Hematopoietic multipotent progenitor cell treated with erythropoietin and hydrocortisone succinate and interleukin-3 and kit ligand, for 8 days (in vitro differentiated cells): ENCODE results near the gene SPATA45.
A peak's percentile ranks its signal among the peaks of the same experiment; 100 is the strongest.

Source experiments
- DNase-seq: peaks from one replicate; pipeline ENCODE4 v3.0.0-alpha.2; 2015

SPATA45 gene

GRCh38 chr1:212827831-212828278 is 19.6 kb downstream of the SPATA45 start:
- no peak for DNase-seq

- no peak for DNase-seq
These were observed 20.2 kb downstream of the SPATA45 start for GRCh38 chr1:212827171-212827776.

- no peak for DNase-seq
These were observed 21.5 kb downstream of the SPATA45 start for GRCh38 chr1:212825798-212826452.

- DNase-seq: no peak
These were observed 23.2 kb downstream of the SPATA45 start for GRCh38 chr1:212824201-212824600.

- DNase-seq: no peak
These were observed 24.5 kb downstream of the SPATA45 start for GRCh38 chr1:212822956-212823355.

- DNase-seq: no peak
These were observed 26.5 kb downstream of the SPATA45 start for GRCh38 chr1:212820969-212821368.

GRCh38 chr1:212819726-212820125 is 27.7 kb downstream of the SPATA45 start:
- no peak for DNase-seq

GRCh38 chr1:212816567-212817278 is 30.7 kb downstream of the SPATA45 start:
- DNase-seq: no peak

- peak; percentile 44 for DNase-seq
These were observed 32.7 kb downstream of the SPATA45 start for GRCh38 chr1:212814537-212815334.

- no peak for DNase-seq
These were observed 41.7 kb downstream of the SPATA45 start for GRCh38 chr1:212805767-212806166.

- no peak for DNase-seq
These were observed 49.8 kb downstream of the SPATA45 start for GRCh38 chr1:212797681-212798080.

- DNase-seq: no peak
These were observed 52.9 kb downstream of the SPATA45 start for GRCh38 chr1:212794561-212795014.

- no peak for DNase-seq
These were observed 55.0 kb downstream of the SPATA45 start for GRCh38 chr1:212792396-212792908.

- DNase-seq: peak; percentile 92
These were observed 55.6 kb downstream of the SPATA45 start, which contains the start of the genes NSL1 and TATDN3 for GRCh38 chr1:212791676-212792395. Gene NSL1, minus strand, starts transcription at chr1:212791777. Its CDS starts 14 bp downstream, at chr1:212791763. Gene TATDN3, plus strand, starts transcription at chr1:212791894. Its CDS starts 28 bp downstream, at chr1:212791922.

- DNase-seq: no peak
These were observed 56.2 kb downstream of the SPATA45 start for GRCh38 chr1:212791261-212791675.

- no peak for DNase-seq
These were observed 61.6 kb downstream of the SPATA45 start for GRCh38 chr1:212785871-212786270.

- no peak for DNase-seq
These were observed 63.5 kb downstream of the SPATA45 start for GRCh38 chr1:212783976-212784375.

GRCh38 chr1:212782422-212783154 is 64.9 kb downstream of the SPATA45 start:
- DNase-seq: peak; percentile 51

GRCh38 chr1:212781225-212781624 is 66.2 kb downstream of the SPATA45 start:
- DNase-seq: no peak

GRCh38 chr1:212780759-212781158 is 66.7 kb downstream of the SPATA45 start:
- no peak for DNase-seq
